HG03520 (cell line): ENCODE results near the gene OTOP2.

Experiments used
- ATAC-seq: cut with Tn5 transposase; IDR thresholded peaks from one replicate; pipeline ENCODE4 v1.9.1; 2021; ENCODE audit warnings: mild to moderate bottlenecking, moderate library complexity; ENCODE audit not compliant: unreplicated experiment

The OTOP2 gene

GRCh38 chr17:74924250-74924948 is at the start of gene OTOP2:
Gene OTOP2 (plus strand): TSS chr17:74924273. CDS start chr17:74924633, 360 bp downstream.
- ATAC-seq: no peak

GRCh38 chr17:74874615-74875037 is 49.4 kb upstream of the OTOP2 start:
- no peak for ATAC-seq

- ATAC-seq: no peak
Observed at GRCh38 chr17:74875155-74875976, 48.7 kb upstream of the OTOP2 start.

- ATAC-seq: no peak
Observed at GRCh38 chr17:74875977-74876593, 48.0 kb upstream of the OTOP2 start.

- no peak for ATAC-seq
Observed at GRCh38 chr17:74877592-74878548, 46.2 kb upstream of the OTOP2 start.

GRCh38 chr17:74878658-74879057 is 45.4 kb upstream of the OTOP2 start:
- ATAC-seq: no peak

GRCh38 chr17:74879308-74879707 is 44.8 kb upstream of the OTOP2 start:
- ATAC-seq: no peak

GRCh38 chr17:74881073-74881472 is 43.0 kb upstream of the OTOP2 start:
- ATAC-seq: no peak

- no peak for ATAC-seq
Observed at GRCh38 chr17:74882517-74883240, 41.4 kb upstream of the OTOP2 start.

GRCh38 chr17:74883241-74883745 is 40.8 kb upstream of the OTOP2 start:
- ATAC-seq: no peak

- ATAC-seq: no peak
Observed at GRCh38 chr17:74888469-74888868, 35.6 kb upstream of the OTOP2 start.

GRCh38 chr17:74890554-74890953 is 33.5 kb upstream of the OTOP2 start:
- ATAC-seq: no peak

- ATAC-seq: no peak
Observed at GRCh38 chr17:74892013-74892841, 31.8 kb upstream of the OTOP2 start.

GRCh38 chr17:74892974-74893911 is 30.8 kb upstream of the OTOP2 start, which contains the start of gene FADS6:
Gene FADS6 (minus strand): TSS chr17:74893633. CDS start chr17:74893595, 38 bp downstream.
- ATAC-seq: no peak

- ATAC-seq: no peak
Observed at GRCh38 chr17:74893936-74894671, 30.0 kb upstream of the OTOP2 start.

GRCh38 chr17:74898376-74898946 is 25.6 kb upstream of the OTOP2 start:
- ATAC-seq: no peak

GRCh38 chr17:74900208-74900607 is 23.9 kb upstream of the OTOP2 start:
- ATAC-seq: no peak
